HepG2 (cell line): ENCODE data around the gene INTS3. TPM values are rescaled to one million over a fixed set of nuclear protein-coding genes. Genes with fewer than 3 reads are reported as not detected.

Experiments
- ATAC-seq: fragments of 200-7000 bp; cut with Tn5 transposase; 3 replicates; pipeline ENCODE4 v1.9.1; 2020; ENCODE audit warnings: mild to moderate bottlenecking, moderate library complexity
- BruUV-seq: library from RNA; stranded (reverse); fragments of 400-500 nt; replicated peaks from 2 replicates; lab custom pipeline; 2021; lab: Mats Ljungman, UMichigan
- CTCF ChIA-PET: fragments of 300-600 bp; formaldehyde crosslinking; extraction: SDS; loops from one replicate; lab custom pipeline; 2021; ENCODE audit warnings: low total read pairs, inconsistent platforms, low intra/inter-chr PET ratio; lab: Yijun Ruan, JAX
- POLR2A ChIA-PET: fragments of 350-600 bp; sonication (Branson Sonifier 250); formaldehyde crosslinking; loops from one replicate; lab custom pipeline; 2020; ENCODE audit warnings: antibody characterized with exemption, inconsistent platforms; lab: Yijun Ruan, JAX
- DNase-seq: peaks from one replicate; pipeline ENCODE4 v3.0.0-alpha.2; 2015; ENCODE audit warnings: low spot score
- FAIRE-seq: peaks from 3 replicates; lab custom pipeline; 2011; peaks lifted over from hg19 to GRCh38; lab: Jason Lieb, UNC
- H2AFZ ChIP-seq: one replicate; pipeline ENCODE4 v1.6.1; 2011; ENCODE audit warnings: low read length, inconsistent platforms
- H3K27ac ChIP-seq: fragments of 300-600 bp; 3 replicates; pipeline ENCODE4 v1.8.0; 2011; ENCODE audit warnings: mixed run types, mild to moderate bottlenecking, mixed read lengths, low read length, inconsistent platforms; ENCODE audit not compliant: insufficient read depth; ENCODE audit errors: extremely low read length
- H3K27me3 ChIP-seq, 2 experiments: fragments of 200-600 bp in 1 of 2; 2 replicates in 1 of 2; 3 replicates in 1 of 2; pipeline versions ENCODE4 v1.6.0 to v1.8.0; 2011; ENCODE audit warnings: low read length in 2 of 2, mild to moderate bottlenecking in 2 of 2, moderate library complexity in 2 of 2, inconsistent platforms in 1 of 2; ENCODE audit not compliant: insufficient read depth in 2 of 2, control insufficient read depth in 1 of 2
- H3K36me3 ChIP-seq, 2 experiments: fragments of 200-600 bp in 1 of 2; replicated peaks in 1 of 2; 2 replicates in 1 of 2; 3 replicates in 1 of 2; pipeline versions ENCODE4 v1.5.1 to v1.8.0; 2011; ENCODE audit warnings: low read length in 2 of 2, inconsistent platforms in 1 of 2; ENCODE audit not compliant: insufficient read depth in 2 of 2, control insufficient read depth in 1 of 2
- H3K4me1 ChIP-seq: 2 replicates; pipeline ENCODE4 v1.5.1; 2012; ENCODE audit warnings: low read length, inconsistent platforms; ENCODE audit not compliant: insufficient read depth
- H3K4me2 ChIP-seq: 2 replicates; pipeline ENCODE4 v1.6.0; 2011; ENCODE audit warnings: low read depth, low read length, inconsistent platforms
- H3K4me3 ChIP-seq, 3 experiments: fragments of 200-600 bp in 1 of 3; sonication (generic), shearing (Covaris generic) in 1 of 3; replicated peaks in 1 of 3; 2 replicates each; pipeline ENCODE4 v1.5.1; 2011 to 2016; ENCODE audit warnings: low read length in 3 of 3, inconsistent platforms in 2 of 3, low read depth in 2 of 3, mild to moderate bottlenecking in 2 of 3, control low read depth in 1 of 3, mixed read lengths in 1 of 3; ENCODE audit not compliant: insufficient read depth in 1 of 3
- H3K79me2 ChIP-seq: one replicate; pipeline ENCODE4 v1.6.1; 2011; ENCODE audit warnings: low read length, inconsistent platforms; ENCODE audit not compliant: insufficient read depth
- H3K9ac ChIP-seq: 2 replicates; pipeline ENCODE4 v1.6.0; 2011; ENCODE audit warnings: mild to moderate bottlenecking, low read depth, low read length, inconsistent platforms; ENCODE audit not compliant: insufficient read depth
- H3K9me3 ChIP-seq: 2 replicates; pipeline ENCODE4 v1.5.1; 2012; ENCODE audit warnings: mild to moderate bottlenecking, low read length
- H4K20me1 ChIP-seq: 2 replicates; pipeline ENCODE4 v1.6.0; 2011; ENCODE audit warnings: inconsistent platforms, mild to moderate bottlenecking, low read length, moderate library complexity; ENCODE audit not compliant: insufficient read depth
- CCAR2 ChIP-seq: fragments of 200-400 bp; formaldehyde crosslinking; optimal IDR thresholded peaks from 2 replicates; pipeline ENCODE3; 2018; ENCODE audit warnings: low read depth, mild to moderate bottlenecking, low read length, moderate library complexity
- ZBTB33 ChIP-seq: sonication (generic); formaldehyde crosslinking; IDR thresholded peaks from 2 replicates; pipeline ENCODE4 v1.4.0; 2020; ENCODE audit warnings: missing genetic modification reagents
- WGBS: methylation state at CpG from one replicate; pipeline ENCODE4 v1.1.6; 2017; ENCODE audit warnings: low lambda C conversion rate; 5-methylcytosine and 5-hydroxymethylcytosine counted together
- in situ Hi-C: cut with HindIII; loops from 2 replicates; pipeline ENCODE4 v1.10.0; 2017; ENCODE audit warnings: low pct_unique_long_range_greater_than_20kb; ENCODE audit not compliant: extremely low pct_ligation_motif_present
- intact Hi-C: fragments of 100-400 bp; cut with micrococcal nuclease; formaldehyde crosslinking; loops from one replicate; pipeline ENCODE4 v1.10.0; 2022; ENCODE audit not compliant: unreplicated experiment
- polyA plus RNA-seq, 8 experiments: library from polyadenylated mRNA; depleted of rRNA in 3 of 8; stranded (reverse) in 7 of 8; unstranded in 1 of 8; fragments of >200 nt; fragmentation: Illumina TruSeq in 4 of 8; extraction: Trizol in 4 of 8; gene quantifications; 2 replicates each; pipeline versions ENCODE4 v1.2.1 to v1.2.3, GENCODE V29; 2011 to 2016; ENCODE audit warnings: low read depth in 4 of 8, missing spikeins in 1 of 8, mixed read lengths in 1 of 8; ENCODE audit not compliant: insufficient read depth in 1 of 8
- total RNA-seq, 5 experiments: library from RNA; depleted of rRNA; stranded (reverse); fragments of >200 nt; fragmentation: Illumina TruSeq; extraction: Trizol; gene quantifications; 2 replicates each; pipeline ENCODE4 v1.2.3, GENCODE V29; 2016; ENCODE audit warnings: low read depth in 1 of 5

INTS3 gene
- total and polyA plus RNA-seq, 2 of the 13 experiments (the other 11 are each of a cell fraction or from before 2014, with no cell fraction given): 17.2 to 27.2 TPM

- H3K9me3 ChIP-seq: no peaks in the 10 kb centered on the region
- BruUV-seq: no TSS peak
Measured at GRCh38 chr1:153792631-153793041, 64.8 kb downstream of the INTS3 start.

More at GRCh38 chr1:153792631-153793041, 64.8 kb downstream of the INTS3 start:
- H3K27ac ChIP-seq: no peak overlapping the region
- no peak overlapping the region for H3K4me2 ChIP-seq
- no peak for TF ChIP-seq CCAR2
- TF ChIP-seq ZBTB33 (CRISPR knock-in tag): 0 out of 2 replicates have a peak, but pooled peaks have one; percentile 9
- no peak for FAIRE-seq
- peaks cover 7 to 61% of the 10 kb centered on the region in 2 experiments; a peak in 4 of 5 replicates for H3K27me3 ChIP-seq
- in situ Hi-C loops (no loop called here), intact Hi-C loops (no loop called here)
- no peak for DNase-seq
- H3K36me3 ChIP-seq: no peaks in the 10 kb centered on the region
- H3K4me3 ChIP-seq: no peak overlapping the region
- POLR2A ChIA-PET: interaction anchor here (0.7 to 3.8 kb wide), 3 partner anchors 9 to 198 kb away, joined by 3 to 17 read pairs (median 3); partner anchors contain the start of gene RPS27
- no peaks in the 10 kb centered on the region for H3K79me2 ChIP-seq
- no peak overlapping the region for H2AFZ ChIP-seq
- 63% methylated on average over 8 of the region's 11 CpGs for WGBS
- H3K4me1 ChIP-seq: peaks cover 60% of the 10 kb centered on the region
- CTCF ChIA-PET: no interaction called here
- no peak overlapping the region for H3K9ac ChIP-seq
- no peaks in the 10 kb centered on the region for H4K20me1 ChIP-seq
- no peak for ATAC-seq
